ENCODE results near the gene GPR150.

- TF ChIP-seq POLR2AphosphoS5 (IDR thresholded peaks at IDR 0.05; ENCODE audit: low read depth, low read length) (no peak), POLR2A (IDR thresholded peaks at IDR 0.05; ENCODE audit: low read depth, low read length) (no peak), TAF1 (IDR thresholded peaks at IDR 0.05; ENCODE audit: borderline replicate concordance, low read depth, low read length) (no peak)
Measured at GRCh38 chr5:95620870-95621838, 1.3 kb downstream of the GPR150 start.
